Measurements from ENCODE around the gene PPP4C. TPM values are rescaled to one million over a fixed set of nuclear protein-coding genes. Genes with fewer than 3 reads are reported as not detected.
"Not testable (repeated sequence)": the region's sequence is repeated elsewhere in the genome, so short reads cannot be mapped to it uniquely, and the experiment has no call there.

The PPP4C gene
- total RNA-seq, 2 donors from 2014 or later = 111 to 156 TPM

DNA sequence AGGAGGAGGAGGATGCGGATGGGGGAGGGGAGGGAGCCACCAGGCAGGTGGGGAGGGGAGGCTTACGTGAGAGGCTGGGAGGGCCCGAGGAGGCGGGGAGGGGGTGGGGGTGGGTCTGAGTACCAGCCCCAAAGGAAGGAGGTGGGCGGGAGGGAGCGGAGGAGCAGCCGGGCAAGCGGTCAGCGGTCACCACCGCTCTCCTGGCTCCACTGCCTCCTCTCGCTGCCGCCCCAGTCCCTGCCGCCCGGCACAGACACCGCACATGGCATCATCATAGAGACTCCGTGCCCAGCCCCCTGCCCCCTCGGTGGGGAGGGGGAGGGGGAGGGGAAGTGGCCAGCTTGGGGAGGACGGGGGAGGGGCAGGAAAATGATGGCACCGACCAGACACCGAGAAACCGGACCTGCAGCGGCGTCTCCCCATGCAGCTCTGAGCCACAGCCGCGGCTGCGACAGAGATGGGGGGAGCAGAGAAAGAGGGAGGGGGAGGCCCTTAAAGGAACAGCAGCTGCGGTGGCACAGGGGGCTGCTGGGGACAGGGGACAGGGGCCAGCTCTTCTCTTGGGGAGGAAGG, 44.9 kb upstream of the PPP4C start, which contains the start of gene TLCD3B:
Gene TLCD3B (minus strand): TSS at position 431 of the 573 bp plus-strand sequence. CDS start 744 bp downstream, outside the sequence.
- H3K9me3 ChIP-seq = no peaks in the 10 kb centered on the region
- DNase-seq = no peak
- H3K4me3 ChIP-seq = no peak within 1 kb of the TSS
- peaks cover 26% of the 10 kb centered on the region for H3K27me3 ChIP-seq
- intact Hi-C loops (cut with DNase I) = no loop called here
- H3K9ac ChIP-seq (ENCODE audit: low read depth in 2 of 2, low read length in 2 of 2) = no peak within 1 kb of the TSS
- H3K36me3 ChIP-seq = no peaks in the 10 kb centered on the region
- TF ChIP-seq CTCF (IDR thresholded peaks at IDR 0.05) = no peak
- H3K27ac ChIP-seq = no peak within 1 kb of the TSS
- H3K4me1 ChIP-seq = no peaks in the 10 kb centered on the region

DNA sequence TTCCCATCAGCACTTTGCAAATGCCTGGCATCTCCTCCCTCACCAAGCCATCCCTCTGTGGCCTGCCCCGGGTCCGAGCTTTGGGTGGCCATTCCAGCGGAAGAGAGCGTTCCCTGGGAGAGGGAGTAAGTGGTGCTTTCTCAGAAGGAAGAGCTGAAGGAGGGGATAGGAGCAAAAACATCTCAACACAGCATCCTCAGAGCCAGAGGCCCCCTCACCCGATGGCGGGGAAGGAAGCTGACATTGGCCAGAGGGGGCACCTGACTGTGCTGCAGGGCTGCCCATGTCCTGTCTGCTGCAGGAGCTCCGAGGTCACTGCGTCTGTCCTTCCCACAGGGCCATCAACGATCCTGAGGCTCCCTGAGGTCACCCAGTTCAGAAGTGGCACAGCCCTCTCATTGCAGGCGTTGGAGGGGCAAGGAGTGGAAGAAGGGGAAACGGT, 44.3 kb upstream of the PPP4C start:
- Histone ChIP-seq H3K36me3 (no peaks in the 10 kb centered on the region), H3K9ac (ENCODE audit: low read depth in 2 of 2, low read length in 2 of 2) (no peak overlapping the region), H3K4me3 (no peak overlapping the region), H3K4me1 (no peaks in the 10 kb centered on the region), H3K9me3 (no peaks in the 10 kb centered on the region), H3K27me3 (peaks cover 26% of the 10 kb centered on the region), H3K27ac (no peak overlapping the region)
- no peak for TF ChIP-seq CTCF (IDR thresholded peaks at IDR 0.05)
- no peak for DNase-seq
- intact Hi-C loops (cut with DNase I) = no loop called here

GRCh38 chr16:30032083-30032819, 43.5 kb upstream of the PPP4C start:
- peak; percentile 61 for DNase-seq
- Histone ChIP-seq H3K27me3 (peaks cover 26% of the 10 kb centered on the region), H3K9ac (ENCODE audit: low read depth in 2 of 2, low read length in 2 of 2) (no peak overlapping the region), H3K27ac (no peak overlapping the region), H3K4me3 (no peak overlapping the region), H3K9me3 (no peaks in the 10 kb centered on the region), H3K4me1 (no peaks in the 10 kb centered on the region), H3K36me3 (no peaks in the 10 kb centered on the region)
- intact Hi-C loops (cut with DNase I) = no loop called here
- peak; percentile 65 for TF ChIP-seq CTCF (IDR thresholded peaks at IDR 0.05)

DNA sequence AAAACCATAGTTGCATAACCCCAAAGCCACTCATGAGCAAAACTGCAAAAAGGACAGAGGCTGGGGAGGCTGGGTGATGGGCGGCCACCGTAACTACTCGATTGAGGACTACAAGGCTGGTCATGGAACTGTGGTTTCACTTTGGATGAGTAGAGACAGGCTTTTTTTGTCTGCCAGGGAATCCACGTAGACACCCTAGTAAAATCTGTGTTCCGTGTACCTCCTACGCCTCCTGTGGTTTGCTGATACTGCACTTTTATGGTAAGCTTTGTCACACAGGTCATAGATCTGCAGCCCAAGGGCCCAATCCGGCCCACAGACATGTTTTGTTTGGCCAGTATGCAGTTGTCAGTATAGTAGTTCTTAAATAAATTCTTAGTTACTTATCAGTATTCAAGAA, 42.5 kb upstream of the PPP4C start:
- no peak for TF ChIP-seq CTCF (IDR thresholded peaks at IDR 0.05)

GRCh38 chr16:30040221-30040620, 35.6 kb upstream of the PPP4C start:
- Histone ChIP-seq H3K4me1 (no peaks in the 10 kb centered on the region), H3K4me3 (no peak overlapping the region), H3K9me3 (no peaks in the 10 kb centered on the region), H3K27me3 (no peaks in the 10 kb centered on the region), H3K27ac (no peak overlapping the region), H3K9ac (ENCODE audit: low read depth in 2 of 2, low read length in 2 of 2) (no peak overlapping the region), H3K36me3 (no peaks in the 10 kb centered on the region)
- TF ChIP-seq CTCF (IDR thresholded peaks at IDR 0.05) = no peak
- no peak for DNase-seq
- intact Hi-C loops (cut with DNase I) = no loop called here

More for the DNA sequence above, 42.5 kb upstream of the PPP4C start:
- Histone ChIP-seq H3K27me3 (peaks cover 26% of the 10 kb centered on the region), H3K36me3 (no peaks in the 10 kb centered on the region), H3K4me1 (no peaks in the 10 kb centered on the region), H3K9ac (ENCODE audit: low read depth in 2 of 2, low read length in 2 of 2) (no peak overlapping the region), H3K9me3 (no peaks in the 10 kb centered on the region), H3K4me3 (no peak overlapping the region), H3K27ac (no peak overlapping the region)
- intact Hi-C loops (cut with DNase I) = no loop called here
- no peak for DNase-seq

- intact Hi-C loops (cut with DNase I); H3K9ac ChIP-seq (ENCODE audit: low read depth in 2 of 2, low read length in 2 of 2); DNase-seq; H3K36me3 ChIP-seq; H3K4me1 ChIP-seq; H3K4me3 ChIP-seq; H3K27me3 ChIP-seq; H3K9me3 ChIP-seq; H3K27ac ChIP-seq: not testable (repeated sequence)
These were observed 35.1 kb upstream of the PPP4C start for GRCh38 chr16:30040690-30041089.

Data from colonic mucosa (tissue), 4 donors.